Fibroblast of gingiva (primary cell): ENCODE data around the gene EXOC4.
"Not testable (repeated sequence)": the region's sequence is repeated elsewhere in the genome, so short reads cannot be mapped to it uniquely, and the experiment has no call there.

Source experiments
- DNase-seq: peaks from one replicate; pipeline ENCODE4 v3.0.0-alpha.2; 2011; ENCODE audit warnings: low read depth

The EXOC4 gene

GRCh38 chr7:133252858-133253518 lies at the start of gene EXOC4:
EXOC4 (plus strand) TSS chr7:133253078.
- peak; percentile 95 for DNase-seq

- no peak for DNase-seq
Observed at GRCh38 chr7:133203490-133203889, 49.4 kb upstream of the EXOC4 start.

DNA sequence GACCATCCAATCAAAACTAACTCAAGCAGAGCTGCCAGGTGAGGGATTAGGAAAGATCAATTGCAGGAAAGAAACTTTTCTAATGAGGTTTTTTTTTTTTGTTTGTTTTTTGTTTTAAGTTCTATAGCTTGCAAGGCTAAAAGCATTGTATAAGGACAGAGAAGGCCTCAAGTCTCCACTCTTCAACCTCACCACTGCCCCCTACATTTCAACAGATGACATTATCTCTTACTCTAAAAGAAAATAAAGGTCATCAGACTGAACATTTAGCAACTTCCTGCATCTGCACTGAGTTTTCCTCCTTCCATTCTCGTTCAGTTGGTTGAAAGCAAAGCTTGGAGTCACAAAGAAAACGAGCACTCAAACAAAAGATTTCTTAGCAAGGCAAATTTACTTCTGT lies 45.2 kb upstream of the EXOC4 start:
- DNase-seq = no peak

GRCh38 chr7:133210817-133211216 lies 42.1 kb upstream of the EXOC4 start:
- not testable (repeated sequence) for DNase-seq

- not testable (repeated sequence) for DNase-seq
Observed at GRCh38 chr7:133213772-133214171, 39.1 kb upstream of the EXOC4 start.

DNA sequence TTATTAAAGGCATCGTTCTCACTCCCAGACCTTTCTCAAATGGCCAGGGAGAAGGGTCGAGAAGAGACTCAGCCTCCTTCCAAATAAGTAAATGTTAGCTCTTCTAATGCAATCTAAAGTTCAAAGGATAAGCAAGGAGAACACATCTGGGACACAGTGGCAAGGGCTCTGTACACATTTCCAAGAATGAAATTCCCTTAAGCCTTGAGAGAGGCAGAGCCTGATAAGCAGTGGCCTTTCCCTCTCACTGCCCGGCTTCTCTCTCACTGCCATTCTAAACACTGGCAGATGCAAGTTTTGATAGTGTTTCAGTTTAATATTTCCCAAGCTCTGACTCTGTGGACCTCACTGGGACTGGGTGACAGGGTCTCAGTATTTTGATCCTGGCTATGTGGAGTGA lies 35.1 kb upstream of the EXOC4 start:
- no peak for DNase-seq

- peak; percentile 43 for DNase-seq
Observed at GRCh38 chr7:133230591-133231194, 22.2 kb upstream of the EXOC4 start.

- no peak for DNase-seq
Observed at GRCh38 chr7:133233142-133233541, 19.7 kb upstream of the EXOC4 start.

- no peak for DNase-seq
Observed at GRCh38 chr7:133234961-133235875, 17.7 kb upstream of the EXOC4 start.

DNA sequence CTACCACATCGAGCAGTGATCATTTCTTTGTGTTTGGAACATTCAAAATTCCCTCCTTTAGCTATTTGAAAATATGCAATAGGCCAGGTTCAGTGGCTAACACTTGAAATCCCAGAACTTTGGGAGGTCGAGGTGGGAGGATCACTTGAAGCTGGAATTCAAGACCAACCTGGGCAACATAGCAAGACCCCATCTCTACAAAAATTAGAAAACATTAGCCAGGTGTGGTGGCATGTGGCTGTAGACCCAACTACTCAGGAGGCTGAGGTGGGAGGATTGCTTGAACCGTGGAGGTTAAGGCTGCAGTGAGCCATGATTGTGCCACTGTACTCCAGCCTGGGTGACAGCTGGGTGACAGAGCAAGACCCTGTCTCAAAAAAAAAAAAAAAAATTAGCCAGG lies 15.3 kb upstream of the EXOC4 start:
- no peak for DNase-seq

DNA sequence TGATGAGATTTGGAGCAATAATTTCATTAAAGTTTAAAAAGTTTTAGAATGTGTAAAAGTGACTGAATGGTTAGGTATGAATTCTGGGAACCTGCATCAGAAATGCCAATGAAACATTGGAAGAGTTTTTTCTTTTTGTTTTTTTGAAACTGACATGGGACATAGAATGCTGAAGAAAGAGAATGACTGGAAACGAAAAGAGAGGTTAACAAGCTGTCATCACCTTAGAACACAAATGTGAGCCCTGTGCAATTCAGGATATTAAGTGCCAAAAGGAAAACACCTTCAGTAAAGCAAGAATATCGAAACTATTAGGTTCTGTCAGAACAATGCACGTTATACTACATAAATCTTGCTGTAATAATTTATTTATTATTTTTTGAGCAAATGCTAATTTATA lies 12.6 kb upstream of the EXOC4 start:
- no peak for DNase-seq

DNA sequence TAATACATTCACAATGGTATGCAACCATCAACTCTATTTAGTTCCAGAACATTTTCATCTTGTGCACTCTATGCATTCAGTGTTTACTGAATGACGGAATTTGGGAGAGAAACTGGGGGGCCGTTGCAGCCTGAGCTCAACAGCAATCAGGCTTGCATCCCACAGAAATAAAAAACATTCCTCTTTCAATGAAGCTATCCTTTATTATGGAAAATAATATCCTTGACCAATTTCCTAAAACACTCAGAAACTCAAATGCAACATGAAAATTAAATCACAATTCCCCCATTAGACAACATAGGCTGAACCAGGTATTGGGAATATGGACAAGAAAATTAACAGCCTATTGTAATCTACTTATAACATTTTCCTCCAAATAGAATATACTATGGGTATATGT lies 6.3 kb upstream of the EXOC4 start:
- no peak for DNase-seq

DNA sequence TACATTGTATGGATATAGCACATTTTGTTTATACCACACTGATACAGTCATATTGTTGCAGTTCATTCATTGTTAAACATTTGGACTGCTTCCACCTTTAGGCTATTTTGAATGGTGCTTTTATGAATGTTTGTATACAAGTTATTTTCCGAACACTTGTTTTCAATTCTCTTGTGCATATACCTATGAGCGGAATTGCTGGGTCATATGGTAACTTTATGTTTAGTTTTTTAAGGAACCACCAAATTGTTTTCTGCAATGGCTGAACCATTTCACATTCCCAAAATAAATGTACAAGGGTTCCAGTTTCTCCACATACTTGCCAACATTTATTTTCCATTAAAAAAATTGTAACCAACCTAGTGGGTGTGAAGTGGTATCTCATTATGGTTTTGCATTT lies 4.0 kb upstream of the EXOC4 start:
- no peak for DNase-seq

DNA sequence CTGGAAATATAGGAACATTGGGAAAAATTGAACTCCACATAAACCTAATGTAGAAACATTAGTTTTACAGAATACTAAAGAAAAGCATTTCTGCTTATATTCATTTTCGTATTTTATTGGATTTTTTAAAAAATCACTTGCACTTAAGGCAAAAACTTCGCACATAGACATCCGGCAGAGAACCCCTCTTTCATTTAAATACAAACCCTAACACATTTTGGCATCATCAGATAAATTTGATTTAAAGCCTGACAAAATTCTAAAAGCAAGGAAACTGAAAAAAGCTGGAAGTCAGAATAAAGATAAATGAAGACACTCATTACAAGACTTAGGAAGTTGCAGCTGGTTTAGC lies 396 bp upstream of the EXOC4 start:
- no peak for DNase-seq

- no peak for DNase-seq
Observed at GRCh38 chr7:133253519-133253875, 619 bp downstream of the EXOC4 start.

DNA sequence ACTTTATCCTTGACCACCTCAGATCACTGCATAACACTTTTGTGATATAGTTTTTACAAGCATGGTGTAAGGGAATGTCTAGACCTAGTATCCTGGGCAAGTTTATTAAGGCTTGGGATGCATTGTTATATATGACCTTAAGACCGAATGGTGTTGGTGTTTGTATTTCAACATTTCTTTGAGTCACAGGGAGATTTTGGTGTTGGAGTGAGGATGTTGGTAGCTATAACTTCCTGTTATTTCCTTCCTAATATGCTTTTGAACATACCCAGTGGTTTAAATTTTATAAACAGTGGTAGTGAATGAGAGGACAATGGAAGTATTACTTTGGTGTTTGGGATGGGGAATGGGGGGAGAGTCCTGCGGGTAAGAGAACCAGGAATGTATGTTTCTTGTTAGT lies 2.6 kb downstream of the EXOC4 start:
- no peak for DNase-seq

GRCh38 chr7:133258174-133258573 lies 5.3 kb downstream of the EXOC4 start:
- DNase-seq = no peak

GRCh38 chr7:133265821-133266220 lies 12.9 kb downstream of the EXOC4 start:
- no peak for DNase-seq

DNA sequence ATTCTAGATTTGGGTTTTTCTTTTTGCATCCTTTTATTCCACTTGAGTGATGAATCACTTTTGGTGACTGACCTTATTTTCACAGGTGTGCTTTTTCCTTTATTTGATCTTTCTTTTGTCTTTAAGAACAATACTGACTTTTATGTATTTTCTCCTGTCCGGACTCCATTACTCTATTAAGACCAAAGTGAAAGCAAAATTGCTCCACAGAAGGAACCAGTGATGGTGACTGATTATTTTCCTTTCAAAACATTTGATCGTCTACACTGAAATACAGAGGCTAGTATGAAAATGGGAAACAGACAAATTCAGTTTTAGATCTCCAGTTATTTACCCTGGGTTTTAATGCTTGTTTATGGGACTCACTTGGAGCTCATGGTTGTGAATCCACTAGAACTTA lies 15.5 kb downstream of the EXOC4 start:
- no peak for DNase-seq

- no peak for DNase-seq
Observed at GRCh38 chr7:133272336-133272735, 19.5 kb downstream of the EXOC4 start.

GRCh38 chr7:133273227-133273626 lies 20.3 kb downstream of the EXOC4 start:
- no peak for DNase-seq

GRCh38 chr7:133274265-133274664 lies 21.4 kb downstream of the EXOC4 start:
- no peak for DNase-seq

DNA sequence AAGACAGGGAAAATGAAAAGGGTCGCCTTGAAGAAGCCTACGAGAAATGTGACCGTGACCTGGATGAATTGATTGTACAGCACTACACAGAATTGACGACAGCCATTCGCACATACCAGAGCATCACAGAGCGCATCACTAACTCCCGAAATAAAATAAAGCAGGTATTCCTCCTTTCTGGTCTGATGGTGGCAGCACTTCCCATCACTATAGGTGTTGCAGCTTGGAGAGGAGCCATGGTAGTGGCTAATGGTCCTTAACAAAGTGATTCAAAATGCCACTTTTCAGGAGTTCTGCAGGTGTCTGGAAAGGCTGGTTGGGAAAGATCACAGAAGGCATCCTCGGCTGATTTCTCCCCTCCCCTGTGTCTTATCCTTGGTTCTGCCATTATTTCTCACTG lies 22.1 kb downstream of the EXOC4 start:
- no peak for DNase-seq
